Measurements from ENCODE around the gene DAD1.

DAD1 gene

DNA sequence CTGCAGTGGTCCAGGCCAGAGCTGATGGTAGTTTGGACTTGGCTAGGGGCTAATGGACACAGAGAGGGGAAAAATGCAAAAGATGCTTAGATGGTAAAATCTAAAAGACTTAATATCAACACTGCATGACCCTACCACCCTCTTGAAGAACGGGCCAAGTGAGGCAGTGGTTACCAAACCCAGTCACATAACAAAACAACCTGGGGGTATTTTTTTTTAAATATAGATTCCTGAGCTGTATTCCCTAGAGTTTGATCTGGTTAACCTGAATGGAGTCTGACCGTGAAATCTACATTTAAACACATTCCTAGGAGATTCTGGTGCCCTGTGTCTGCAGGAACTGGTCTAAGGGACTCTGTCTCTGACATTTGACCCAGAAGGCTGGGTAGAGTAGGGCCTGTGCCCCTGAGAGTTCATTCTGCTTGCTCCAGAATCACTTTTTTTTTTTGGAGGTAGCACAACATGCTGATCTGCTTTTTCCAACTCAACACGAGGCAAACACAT, 24.8 kb upstream of the DAD1 start:
- no peaks in the 10 kb centered on the region for H3K9me3 ChIP-seq (ENCODE audit: severe bottlenecking)
- no peak overlapping the region for H3K4me3 ChIP-seq (ENCODE audit: low read depth, low read length)
- TF ChIP-seq, protein P1, sequence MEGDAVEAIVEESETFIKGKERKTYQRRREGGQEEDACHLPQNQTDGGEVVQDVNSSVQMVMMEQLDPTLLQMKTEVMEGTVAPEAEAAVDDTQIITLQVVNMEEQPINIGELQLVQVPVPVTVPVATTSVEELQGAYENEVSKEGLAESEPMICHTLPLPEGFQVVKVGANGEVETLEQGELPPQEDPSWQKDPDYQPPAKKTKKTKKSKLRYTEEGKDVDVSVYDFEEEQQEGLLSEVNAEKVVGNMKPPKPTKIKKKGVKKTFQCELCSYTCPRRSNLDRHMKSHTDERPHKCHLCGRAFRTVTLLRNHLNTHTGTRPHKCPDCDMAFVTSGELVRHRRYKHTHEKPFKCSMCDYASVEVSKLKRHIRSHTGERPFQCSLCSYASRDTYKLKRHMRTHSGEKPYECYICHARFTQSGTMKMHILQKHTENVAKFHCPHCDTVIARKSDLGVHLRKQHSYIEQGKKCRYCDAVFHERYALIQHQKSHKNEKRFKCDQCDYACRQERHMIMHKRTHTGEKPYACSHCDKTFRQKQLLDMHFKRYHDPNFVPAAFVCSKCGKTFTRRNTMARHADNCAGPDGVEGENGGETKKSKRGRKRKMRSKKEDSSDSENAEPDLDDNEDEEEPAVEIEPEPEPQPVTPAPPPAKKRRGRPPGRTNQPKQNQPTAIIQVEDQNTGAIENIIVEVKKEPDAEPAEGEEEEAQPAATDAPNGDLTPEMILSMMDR (IDR thresholded peaks at IDR 0.05; ENCODE audit: low read depth, low read length): no peak
- no peak overlapping the region for H3K27ac ChIP-seq
- H3K36me3 ChIP-seq: peaks cover 25% of the 10 kb centered on the region
- no peaks in the 10 kb centered on the region for H3K27me3 ChIP-seq (ENCODE audit: insufficient read depth, low read depth, severe bottlenecking)
- no peak for DNase-seq

DNA sequence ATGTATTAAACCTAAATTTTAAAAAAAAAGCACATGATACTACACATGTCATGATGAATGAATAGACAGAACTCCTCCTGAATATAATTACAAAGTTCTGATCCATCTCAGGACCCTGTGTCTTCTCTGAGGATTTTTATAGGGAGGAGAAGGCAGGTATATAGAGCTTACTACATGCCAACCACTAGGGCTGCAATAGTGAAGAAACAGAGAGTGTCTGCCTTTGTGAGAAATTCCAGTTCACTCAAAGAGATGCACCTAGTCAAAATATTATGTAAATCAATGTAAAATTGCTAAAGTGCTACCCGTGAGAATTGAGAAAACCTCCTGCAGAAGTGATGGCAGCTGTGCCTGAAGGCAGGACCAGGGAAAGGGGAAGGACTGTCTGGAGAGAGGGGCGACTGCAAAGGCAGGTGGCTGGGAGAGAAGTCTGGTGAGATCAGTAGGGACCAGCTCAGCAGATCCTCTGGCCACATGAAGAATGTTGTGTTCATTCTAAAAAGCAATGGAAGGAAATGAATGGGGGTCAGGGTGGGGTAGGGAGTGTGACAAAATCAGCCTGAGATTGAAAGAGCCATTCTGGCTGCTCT, 24.2 kb upstream of the DAD1 start:
- Histone ChIP-seq H3K36me3 (peaks cover 28% of the 10 kb centered on the region), H3K27ac (no peak overlapping the region), H3K9me3 (ENCODE audit: severe bottlenecking) (no peaks in the 10 kb centered on the region), H3K27me3 (ENCODE audit: insufficient read depth, low read depth, severe bottlenecking) (no peaks in the 10 kb centered on the region), H3K4me3 (ENCODE audit: low read depth, low read length) (no peak overlapping the region)
- no peak for DNase-seq
- TF ChIP-seq, protein P1 (IDR thresholded peaks at IDR 0.05; ENCODE audit: low read depth, low read length): peak; percentile 13; the same call in 1 of the 2 replicates

DNA sequence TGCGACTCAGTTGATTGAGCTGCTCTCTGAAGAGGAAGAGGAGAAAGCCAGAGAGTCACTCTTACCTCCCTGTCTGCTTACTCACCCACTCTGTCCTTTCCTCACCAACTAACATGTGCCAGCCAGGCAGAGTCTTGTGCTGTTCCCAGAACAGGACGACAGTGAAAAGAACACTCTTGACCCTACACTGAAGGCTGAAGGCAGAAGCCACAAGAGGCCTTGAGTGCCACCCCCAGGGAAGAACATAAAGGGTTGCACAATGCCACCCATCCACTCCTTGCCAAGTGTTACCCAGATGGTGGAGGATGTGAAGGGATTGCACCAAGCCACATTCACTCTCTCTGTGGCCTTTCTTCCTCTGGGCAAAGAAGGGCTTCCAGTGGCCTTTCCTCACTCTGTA, 21.9 kb upstream of the DAD1 start:
- TF ChIP-seq, protein P1 (IDR thresholded peaks at IDR 0.05; ENCODE audit: low read depth, low read length): no peak
- H3K36me3 ChIP-seq: peaks cover 46% of the 10 kb centered on the region
- no peak overlapping the region for H3K4me3 ChIP-seq (ENCODE audit: low read depth, low read length)
- no peak for DNase-seq
- H3K27ac ChIP-seq: peak overlapping the region; percentile 48
- no peaks in the 10 kb centered on the region for H3K9me3 ChIP-seq (ENCODE audit: severe bottlenecking)
- H3K27me3 ChIP-seq (ENCODE audit: insufficient read depth, low read depth, severe bottlenecking): no peaks in the 10 kb centered on the region

DNA sequence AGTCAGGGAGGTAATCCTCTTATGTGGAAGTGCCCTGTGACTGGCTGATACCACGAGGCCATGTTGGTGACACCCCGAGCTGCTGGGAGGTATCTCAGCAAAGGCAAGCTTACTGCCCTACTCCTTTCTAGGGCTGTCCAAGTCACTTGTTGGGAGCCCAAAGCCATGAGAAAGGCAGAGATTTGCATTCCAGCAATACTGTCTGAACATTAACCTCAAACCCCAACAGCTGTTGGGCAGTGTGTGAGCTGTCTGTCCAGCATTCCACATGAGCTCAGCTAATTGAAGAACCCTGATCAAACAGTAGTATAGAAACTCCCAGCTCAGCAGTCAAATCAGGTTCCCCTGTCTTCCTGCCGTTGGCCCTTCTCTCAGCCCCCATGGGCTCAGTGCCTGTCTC, 18.3 kb upstream of the DAD1 start:
- Histone ChIP-seq H3K36me3 (peaks cover 72% of the 10 kb centered on the region), H3K27me3 (ENCODE audit: insufficient read depth, low read depth, severe bottlenecking) (no peaks in the 10 kb centered on the region), H3K4me3 (ENCODE audit: low read depth, low read length) (no peak overlapping the region), H3K9me3 (ENCODE audit: severe bottlenecking) (no peaks in the 10 kb centered on the region), H3K27ac (no peak overlapping the region)
- no peak for DNase-seq
- TF ChIP-seq, protein P1 (IDR thresholded peaks at IDR 0.05; ENCODE audit: low read depth, low read length): no peak

DNA sequence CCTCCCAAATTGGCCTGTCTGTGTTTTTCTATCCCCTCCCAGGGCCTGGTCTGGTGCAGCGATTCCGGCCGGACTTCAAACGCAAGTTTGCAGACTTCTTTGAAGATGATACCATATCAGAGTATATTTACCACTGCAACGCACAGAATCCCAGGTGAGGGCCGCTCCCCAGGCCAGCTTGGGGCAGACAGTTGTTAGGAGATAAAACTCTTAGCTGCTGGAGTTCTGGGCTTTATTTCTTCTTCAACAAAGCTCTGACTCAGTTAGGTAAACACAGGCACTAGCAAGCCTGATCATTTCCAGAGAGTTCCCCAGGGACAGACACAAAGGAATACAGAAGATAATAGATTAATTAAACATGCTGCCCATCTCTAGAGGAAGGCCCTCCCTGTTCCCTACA, 17.4 kb upstream of the DAD1 start:
- Histone ChIP-seq H3K27ac (no peak overlapping the region), H3K27me3 (ENCODE audit: insufficient read depth, low read depth, severe bottlenecking) (no peaks in the 10 kb centered on the region), H3K36me3 (peaks cover 79% of the 10 kb centered on the region), H3K9me3 (ENCODE audit: severe bottlenecking) (no peaks in the 10 kb centered on the region), H3K4me3 (ENCODE audit: low read depth, low read length) (no peak overlapping the region)
- no peak for DNase-seq
- TF ChIP-seq, protein P1 (IDR thresholded peaks at IDR 0.05; ENCODE audit: low read depth, low read length): no peak

DNA sequence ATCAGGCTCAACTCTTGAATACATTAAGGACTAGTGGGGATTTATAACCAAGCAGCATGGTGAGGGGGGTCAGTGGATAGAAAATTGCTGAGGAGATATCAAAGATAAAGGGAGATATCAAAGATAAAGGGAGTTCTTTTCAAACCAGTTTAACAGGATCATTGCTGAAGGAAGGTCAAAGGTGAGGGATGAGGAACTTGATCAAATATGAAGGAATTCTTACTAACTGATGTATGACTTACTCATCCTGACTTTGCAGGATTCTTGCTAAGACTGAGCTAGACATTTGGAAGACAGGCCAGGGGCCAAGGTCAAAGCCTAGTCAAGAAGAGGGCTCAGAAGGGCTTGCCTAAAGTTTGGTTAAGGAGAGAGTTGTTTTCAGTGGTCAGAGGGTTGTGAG, 13.8 kb upstream of the DAD1 start:
- TF ChIP-seq, protein P1 (IDR thresholded peaks at IDR 0.05; ENCODE audit: low read depth, low read length): no peak
- Histone ChIP-seq H3K27me3 (ENCODE audit: insufficient read depth, low read depth, severe bottlenecking) (no peaks in the 10 kb centered on the region), H3K4me3 (ENCODE audit: low read depth, low read length) (no peak overlapping the region), H3K9me3 (ENCODE audit: severe bottlenecking) (no peaks in the 10 kb centered on the region), H3K36me3 (peaks cover 51% of the 10 kb centered on the region), H3K27ac (no peak overlapping the region)
- DNase-seq: no peak
